Measurements from ENCODE around the gene HNRNPC. TPM values are rescaled to one million over a fixed set of nuclear protein-coding genes. Genes with fewer than 3 reads are reported as not detected.

HNRNPC gene
- total and polyA plus RNA-seq, 9 of the 15 experiments (the other 6 are each of a cell fraction or from before 2014, with no cell fraction given) = 679 to 1,557 (median 1,191) TPM

- TF ChIP-seq ZNF282 (CRISPR knock-in tag; IDR thresholded peaks at IDR 0.05) = no peak
- TF ChIP-seq TGIF2 (CRISPR knock-in tag; IDR thresholded peaks at IDR 0.05) = no peak
- TF ChIP-seq POLR2AphosphoS5 (IDR thresholded peaks at IDR 0.05; ENCODE audit: control insufficient read depth, insufficient read depth, low read depth, low read length) = peak; percentile 40; the same call in 1 of the 2 replicates
- TF ChIP-seq E2F8 (IDR thresholded peaks at IDR 0.05; ENCODE audit: low read depth, partially characterized antibody) = no peak
- no peak for TF ChIP-seq HEY1 (CRISPR knock-in tag; IDR thresholded peaks at IDR 0.05; ENCODE audit: borderline replicate concordance)
- TF ChIP-seq MBD1 (CRISPR knock-in tag; IDR thresholded peaks at IDR 0.05) = no peak
- TF ChIP-seq NR2F6 (CRISPR knock-in tag; IDR thresholded peaks at IDR 0.05) = no peak
- no peak for TF ChIP-seq SRSF9 (IDR thresholded peaks at IDR 0.05; ENCODE audit: borderline replicate concordance, low read depth, low read length)
- no peak for TF ChIP-seq IRF9 (tag; IDR thresholded peaks at IDR 0.05)
- peak; percentile 28 for TF ChIP-seq SUPT5H (IDR thresholded peaks at IDR 0.05)
- TF ChIP-seq CREB1 (IDR thresholded peaks at IDR 0.05) = no peak
- no peak for TF ChIP-seq CREB1 (CRISPR knock-in tag; IDR thresholded peaks at IDR 0.05)
These were observed 64.8 kb downstream of the HNRNPC start (continued) for GRCh38 chr14:21204167-21205025.
